Mucosa of descending colon (tissue), 3 donors: ENCODE results near the gene PAN2. TPM values are rescaled to one million over a fixed set of nuclear protein-coding genes. Genes with fewer than 3 reads are reported as not detected.
"Not testable (repeated sequence)": the region's sequence is repeated elsewhere in the genome, so short reads cannot be mapped to it uniquely, and the experiment has no call there.

Source experiments
- ATAC-seq: fragments of 200-7000 bp; cut with Tn5 transposase; one replicate; pipeline ENCODE4 v1.9.1; 2020; ENCODE audit warnings: mild to moderate bottlenecking, moderate library complexity
- DNase-seq, 3 donors: peaks; one replicate each; pipeline ENCODE4 v3.0.0-alpha.2; 2020
- H3K36me3 ChIP-seq: fragments of 200-600 bp; one replicate; pipeline ENCODE4 v1.8.0; 2021; ENCODE audit warnings: low read depth, mild to moderate bottlenecking
- H3K4me1 ChIP-seq: fragments of 200-600 bp; one replicate; pipeline ENCODE4 v1.8.0; 2021; ENCODE audit warnings: low read depth, mild to moderate bottlenecking
- H3K4me3 ChIP-seq: fragments of 200-600 bp; one replicate; pipeline ENCODE4 v1.8.0; 2021; ENCODE audit warnings: mild to moderate bottlenecking
- H3K9me3 ChIP-seq: fragments of 200-600 bp; one replicate; pipeline ENCODE4 v1.8.0; 2021; ENCODE audit warnings: mild to moderate bottlenecking
- CTCF ChIP-seq: fragments of 200-600 bp; IDR thresholded peaks from one replicate; pipeline ENCODE4 v1.8.0; 2022; ENCODE audit warnings: antibody characterized with exemption, mild to moderate bottlenecking
- intact Hi-C, 2 donors: fragments of 100-400 bp; cut with DNase I in 1 of 2; cut with micrococcal nuclease in 1 of 2; formaldehyde crosslinking; loops; one replicate each; pipeline versions ENCODE4 v1.11.0 to v1.11.1; 2022; cut with DNase I, micrococcal nuclease
- total RNA-seq, 3 donors: library from RNA; stranded (reverse); fragmentation: NEBNext Ultra II Directional in 2 of 3; extraction: Animal tissue kit (Norgen Biotek cat#: 25700) in 2 of 3; gene quantifications; one replicate each; pipeline versions ENCODE4 v1.2.1 to v1.2.4, GENCODE V29; 2021 to 2023
- donor health status: DM: no; HTN: no; CAD: no; lungs with moderate emphysema.
- donor health status: DM: no; HTN: no; CAD: no.
- donor health status: DM: no; HTN: yes; CAD: no.

The PAN2 gene
- total RNA-seq, 3 donors from 2014 or later = 61.4 to 73.5 (median 61.9) TPM

GRCh38 chr12:56278905-56279304, 54.9 kb downstream of the PAN2 start:
- DNase-seq (no peak), ATAC-seq (no peak)
- peaks cover 24% of the 10 kb centered on the region for H3K36me3 ChIP-seq
- TF ChIP-seq CTCF = no peak
- no peak overlapping the region for H3K4me3 ChIP-seq
- no peaks in the 10 kb centered on the region for H3K9me3 ChIP-seq
- intact Hi-C loops = no loop called here
- no peaks in the 10 kb centered on the region for H3K4me1 ChIP-seq

- peaks cover 21% of the 10 kb centered on the region for H3K36me3 ChIP-seq
- ATAC-seq (no peak), DNase-seq (no peak)
- TF ChIP-seq CTCF = no peak
- H3K4me1 ChIP-seq = no peaks in the 10 kb centered on the region
- intact Hi-C loops = no loop called here
- H3K4me3 ChIP-seq = no peak overlapping the region
- no peaks in the 10 kb centered on the region for H3K9me3 ChIP-seq
Measured at GRCh38 chr12:56274299-56274698, 59.5 kb downstream of the PAN2 start.

GRCh38 chr12:56272468-56272867, 61.3 kb downstream of the PAN2 start:
- ATAC-seq, intact Hi-C loops: not testable (repeated sequence)

GRCh38 chr12:56271031-56271430, 62.8 kb downstream of the PAN2 start:
- Histone ChIP-seq H3K9me3 (no peaks in the 10 kb centered on the region), H3K36me3 (peaks cover 15% of the 10 kb centered on the region), H3K4me1 (peaks cover 8% of the 10 kb centered on the region), H3K4me3 (no peak overlapping the region)
- intact Hi-C loops = no loop called here
- DNase-seq (no peak), ATAC-seq (no peak)
- no peak for TF ChIP-seq CTCF

More at GRCh38 chr12:56272468-56272867, 61.3 kb downstream of the PAN2 start:
- not testable (repeated sequence) for H3K9me3 ChIP-seq, H3K4me1 ChIP-seq, DNase-seq, H3K4me3 ChIP-seq
- H3K36me3 ChIP-seq = peaks cover 15% of the 10 kb centered on the region

- TF ChIP-seq CTCF = no peak
- H3K9me3 ChIP-seq = no peaks in the 10 kb centered on the region
- ATAC-seq = no peak
- H3K4me1 ChIP-seq = peaks cover 10% of the 10 kb centered on the region
- intact Hi-C loops = no loop called here
- H3K4me3 ChIP-seq = peak overlapping the region; percentile 50
- peak in 1 of 3 donors; percentile 39 for DNase-seq
- H3K36me3 ChIP-seq = peaks cover 3% of the 10 kb centered on the region
Measured at GRCh38 chr12:56267443-56268071, 66.2 kb downstream of the PAN2 start.

GRCh38 chr12:56266693-56267442, 66.9 kb downstream of the PAN2 start, which contains the start of gene COQ10A:
Gene COQ10A (plus strand): TSS chr12:56266942. CDS start chr12:56267119, 177 bp downstream.
- DNase-seq = peak; percentile 92 to 95 (median 93)
- Histone ChIP-seq H3K36me3 (no peaks in the 10 kb centered on the region), H3K4me3 (peak within 1 kb of the TSS; percentile 50), H3K4me1 (peaks cover 10% of the 10 kb centered on the region), H3K9me3 (no peaks in the 10 kb centered on the region)
- intact Hi-C loops = no loop called here
- ATAC-seq = peak; percentile 95
- TF ChIP-seq CTCF = peak; percentile 28
